Peyer's patch (tissue), 4 donors: Measurements from ENCODE around the gene SUSD1. TPM values are rescaled to one million over a fixed set of nuclear protein-coding genes. Genes with fewer than 3 reads are reported as not detected.

Experiments
- DNase-seq, 3 donors: peaks; one replicate each; pipeline ENCODE4 v3.0.0-alpha.2; 2017 to 2019
- H3K27ac ChIP-seq, 4 donors: fragments of 200-600 bp; sonication (generic); one replicate each; pipeline ENCODE4 v1.5.1; 2016 to 2019
- H3K27me3 ChIP-seq, 2 donors: fragments of 200-600 bp; sonication (generic); one replicate each; pipeline ENCODE4 v1.5.1; 2019
- H3K36me3 ChIP-seq, 3 donors: fragments of 200-600 bp; sonication (generic); one replicate each; pipeline ENCODE4 v1.5.1; 2016 to 2019
- H3K4me1 ChIP-seq, 4 donors: fragments of 200-600 bp; sonication (generic); one replicate each; pipeline ENCODE4 v1.5.1; 2016 to 2019
- H3K4me3 ChIP-seq, 4 donors: fragments of 200-600 bp; sonication (generic); 1 replicate in 3 of 4; 2 replicates in 1 of 4; pipeline ENCODE4 v1.5.1; 2016 to 2019; ENCODE audit warnings: mild to moderate bottlenecking in 1 of 4
- H3K9me3 ChIP-seq, 4 donors: fragments of 200-600 bp; sonication (generic); one replicate each; pipeline ENCODE4 v1.5.1; 2016 to 2019; ENCODE audit warnings: mild to moderate bottlenecking in 1 of 4
- POLR2A ChIP-seq, 2 donors: fragments of 450-650 bp; IDR thresholded peaks; one replicate each; pipeline ENCODE4 v1.5.1; 2017; ENCODE audit warnings: antibody characterized with exemption in 2 of 2, mild to moderate bottlenecking in 2 of 2, moderate library complexity in 2 of 2
- total RNA-seq, 4 donors: library from RNA; depleted of rRNA; stranded (reverse); fragments of >200 nt; gene quantifications; one replicate each; pipeline ENCODE4 v1.1.0, GENCODE V29; 2016
- TF ChIP-seq, protein P1 (sequence below), 6 experiments: fragments of 450-650 bp in 4 of 6; fragments of 200-600 bp in 2 of 6; sonication (generic) in 1 of 6; IDR thresholded peaks; one replicate each; pipeline ENCODE4 v1.5.1; 2017 to 2019; ENCODE audit warnings: antibody characterized with exemption in 6 of 6, mild to moderate bottlenecking in 3 of 6, moderate library complexity in 1 of 6

Gene SUSD1
- total RNA-seq, 4 donors from 2014 or later, result 10.6 to 28.9 (median 21.3) TPM

DNA sequence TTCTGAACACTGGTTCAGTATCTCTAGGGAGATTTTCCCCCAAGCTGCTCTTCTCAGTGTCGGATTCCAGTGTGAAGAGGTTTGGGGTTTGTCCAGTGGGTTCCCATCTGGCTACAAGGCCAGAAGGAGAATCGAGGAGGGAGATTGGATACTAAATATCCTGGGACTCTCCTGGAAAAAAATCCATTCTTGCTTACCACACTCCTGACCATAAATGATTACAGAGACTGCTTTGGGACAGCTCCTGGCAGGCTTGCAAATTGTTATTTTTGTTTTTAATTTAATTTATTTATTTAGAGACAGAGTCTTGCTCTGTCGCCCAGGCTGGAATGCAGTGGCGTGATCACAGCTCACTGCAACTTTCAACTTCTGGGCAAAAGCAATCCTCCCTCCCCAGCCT is 4.7 kb upstream of the SUSD1 start:
- no peak for DNase-seq
- TF ChIP-seq, protein P1, sequence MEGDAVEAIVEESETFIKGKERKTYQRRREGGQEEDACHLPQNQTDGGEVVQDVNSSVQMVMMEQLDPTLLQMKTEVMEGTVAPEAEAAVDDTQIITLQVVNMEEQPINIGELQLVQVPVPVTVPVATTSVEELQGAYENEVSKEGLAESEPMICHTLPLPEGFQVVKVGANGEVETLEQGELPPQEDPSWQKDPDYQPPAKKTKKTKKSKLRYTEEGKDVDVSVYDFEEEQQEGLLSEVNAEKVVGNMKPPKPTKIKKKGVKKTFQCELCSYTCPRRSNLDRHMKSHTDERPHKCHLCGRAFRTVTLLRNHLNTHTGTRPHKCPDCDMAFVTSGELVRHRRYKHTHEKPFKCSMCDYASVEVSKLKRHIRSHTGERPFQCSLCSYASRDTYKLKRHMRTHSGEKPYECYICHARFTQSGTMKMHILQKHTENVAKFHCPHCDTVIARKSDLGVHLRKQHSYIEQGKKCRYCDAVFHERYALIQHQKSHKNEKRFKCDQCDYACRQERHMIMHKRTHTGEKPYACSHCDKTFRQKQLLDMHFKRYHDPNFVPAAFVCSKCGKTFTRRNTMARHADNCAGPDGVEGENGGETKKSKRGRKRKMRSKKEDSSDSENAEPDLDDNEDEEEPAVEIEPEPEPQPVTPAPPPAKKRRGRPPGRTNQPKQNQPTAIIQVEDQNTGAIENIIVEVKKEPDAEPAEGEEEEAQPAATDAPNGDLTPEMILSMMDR (IDR thresholded peaks at IDR 0.05), result no peak
- no peak for TF ChIP-seq POLR2A (IDR thresholded peaks at IDR 0.05)
- no peaks in the 10 kb centered on the region for H3K27me3 ChIP-seq
- H3K4me3 ChIP-seq, result no peak overlapping the region
- H3K27ac ChIP-seq, result no peak overlapping the region
- no peaks in the 10 kb centered on the region for H3K36me3 ChIP-seq
- H3K9me3 ChIP-seq, result no peaks in the 10 kb centered on the region
- peaks cover 0 to 19% (median 2%) of the 10 kb centered on the region in 4 donors for H3K4me1 ChIP-seq

DNA sequence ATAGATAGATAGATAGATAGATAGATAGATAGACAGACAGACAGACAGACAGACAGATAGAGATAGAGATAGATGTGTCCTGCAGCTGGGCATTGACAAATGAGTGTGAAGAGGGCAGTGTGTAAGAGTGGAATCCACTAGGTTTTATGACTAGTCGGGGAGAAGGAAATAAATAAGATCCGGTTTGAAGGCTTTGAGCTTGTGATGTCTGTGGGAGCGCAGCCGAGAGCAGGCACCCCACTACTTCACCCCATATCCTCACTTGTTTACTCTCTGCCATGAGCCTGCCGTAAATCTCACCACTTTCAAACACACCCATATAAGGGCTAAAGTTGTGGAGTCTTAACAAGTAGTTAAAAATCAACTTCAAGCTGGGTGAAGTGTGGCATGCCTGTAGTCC is 1.4 kb upstream of the SUSD1 start:
- TF ChIP-seq, protein P1 (IDR thresholded peaks at IDR 0.05), result no peak
- no peak for TF ChIP-seq POLR2A (IDR thresholded peaks at IDR 0.05)
- Histone ChIP-seq H3K27me3 (no peaks in the 10 kb centered on the region), H3K4me1 (peaks cover 9 to 27% (median 11%) of the 10 kb centered on the region in 4 donors), H3K9me3 (no peaks in the 10 kb centered on the region), H3K4me3 (no peak overlapping the region), H3K36me3 (no peaks in the 10 kb centered on the region), H3K27ac (peak overlapping the region in 2 of 4 donors; percentile 5 to 66)
- peak in 1 of 3 donors; percentile 53 for DNase-seq

DNA sequence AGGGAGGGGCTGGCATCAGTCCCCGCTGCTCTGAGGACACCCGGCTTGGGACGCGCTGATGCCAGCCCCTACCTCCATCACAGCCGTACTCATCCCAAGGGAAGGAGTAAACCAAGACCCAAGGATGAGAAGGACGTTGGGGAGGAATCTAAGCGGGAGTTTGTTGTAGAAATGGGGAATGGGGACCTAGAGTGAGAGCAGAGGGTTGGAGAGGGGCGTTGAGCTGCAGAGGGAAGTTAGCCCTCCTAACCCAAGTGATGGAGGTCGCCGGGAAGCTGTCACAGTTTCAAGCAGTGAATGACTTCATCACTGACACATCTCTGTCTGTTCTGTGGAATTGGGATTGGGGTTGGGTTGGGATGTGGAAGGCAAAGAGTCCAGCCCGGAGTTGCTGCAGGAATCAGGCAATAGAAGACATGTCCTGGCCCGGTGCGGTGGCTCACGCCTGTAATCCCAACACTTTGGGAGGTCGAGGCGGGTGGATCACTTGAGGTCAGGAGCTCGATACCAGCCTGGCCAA is 759 bp upstream of the SUSD1 start:
- TF ChIP-seq POLR2A (IDR thresholded peaks at IDR 0.05), result no peak
- TF ChIP-seq, protein P1 (IDR thresholded peaks at IDR 0.05), result no peak
- DNase-seq, result peak in 1 of 3 donors; percentile 51
- H3K9me3 ChIP-seq, result no peaks in the 10 kb centered on the region
- H3K27ac ChIP-seq, result peak overlapping the region in 3 of 4 donors; percentile 75 to 97 (median 88)
- H3K36me3 ChIP-seq, result no peaks in the 10 kb centered on the region
- peaks cover 9 to 26% (median 11%) of the 10 kb centered on the region in 4 donors for H3K4me1 ChIP-seq
- no peaks in the 10 kb centered on the region for H3K27me3 ChIP-seq
- H3K4me3 ChIP-seq, result peak overlapping the region; percentile 74 to 92 (median 82)

DNA sequence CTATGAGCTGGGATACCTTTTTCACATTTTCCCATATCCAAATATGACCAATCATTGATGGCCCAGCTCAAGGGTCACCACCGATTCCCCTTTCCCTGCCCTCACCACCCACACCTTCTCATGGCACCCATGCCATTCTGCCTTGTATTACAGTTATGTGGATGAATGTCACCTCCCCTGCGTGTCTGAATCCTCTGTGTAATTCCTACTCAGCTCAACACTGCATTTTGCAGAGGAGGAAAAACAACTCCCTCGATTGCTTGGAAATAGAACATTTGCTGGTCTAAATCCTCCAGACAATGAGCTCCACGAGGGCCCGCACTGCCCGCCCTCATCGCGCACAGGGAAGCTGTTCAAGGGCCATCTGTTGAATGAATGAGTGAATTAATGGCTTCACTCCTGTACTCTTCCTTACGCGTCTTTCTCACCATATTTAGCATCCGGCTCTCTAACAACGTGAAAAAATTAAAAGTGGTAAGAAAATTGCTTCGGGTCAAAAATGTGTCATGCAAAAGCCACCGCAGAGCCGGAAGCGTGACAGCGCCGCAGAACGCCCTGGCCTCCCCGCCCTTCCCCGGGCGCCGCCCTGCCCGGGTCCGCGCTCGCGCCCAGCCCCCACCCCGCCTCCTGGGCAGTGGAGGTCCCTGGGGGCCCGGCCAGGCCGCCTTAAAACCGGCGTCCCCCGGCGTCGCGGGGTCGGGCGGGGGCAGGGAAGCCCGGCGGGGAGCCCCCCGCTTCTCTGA is 704 bp downstream of the SUSD1 start:
- peak; percentile 71 to 93 (median 89) for DNase-seq
- Histone ChIP-seq H3K9me3 (no peaks in the 10 kb centered on the region), H3K4me3 (peak overlapping the region; percentile 74 to 92 (median 82)), H3K4me1 (peaks cover 9 to 18% (median 13%) of the 10 kb centered on the region in 4 donors), H3K27me3 (no peaks in the 10 kb centered on the region), H3K27ac (peak overlapping the region; percentile 75 to 97 (median 85)), H3K36me3 (no peaks in the 10 kb centered on the region)
- peak in 1 of 2 donors; percentile 38 for TF ChIP-seq POLR2A (IDR thresholded peaks at IDR 0.05)
- TF ChIP-seq, protein P1 (IDR thresholded peaks at IDR 0.05), result no peak

DNA sequence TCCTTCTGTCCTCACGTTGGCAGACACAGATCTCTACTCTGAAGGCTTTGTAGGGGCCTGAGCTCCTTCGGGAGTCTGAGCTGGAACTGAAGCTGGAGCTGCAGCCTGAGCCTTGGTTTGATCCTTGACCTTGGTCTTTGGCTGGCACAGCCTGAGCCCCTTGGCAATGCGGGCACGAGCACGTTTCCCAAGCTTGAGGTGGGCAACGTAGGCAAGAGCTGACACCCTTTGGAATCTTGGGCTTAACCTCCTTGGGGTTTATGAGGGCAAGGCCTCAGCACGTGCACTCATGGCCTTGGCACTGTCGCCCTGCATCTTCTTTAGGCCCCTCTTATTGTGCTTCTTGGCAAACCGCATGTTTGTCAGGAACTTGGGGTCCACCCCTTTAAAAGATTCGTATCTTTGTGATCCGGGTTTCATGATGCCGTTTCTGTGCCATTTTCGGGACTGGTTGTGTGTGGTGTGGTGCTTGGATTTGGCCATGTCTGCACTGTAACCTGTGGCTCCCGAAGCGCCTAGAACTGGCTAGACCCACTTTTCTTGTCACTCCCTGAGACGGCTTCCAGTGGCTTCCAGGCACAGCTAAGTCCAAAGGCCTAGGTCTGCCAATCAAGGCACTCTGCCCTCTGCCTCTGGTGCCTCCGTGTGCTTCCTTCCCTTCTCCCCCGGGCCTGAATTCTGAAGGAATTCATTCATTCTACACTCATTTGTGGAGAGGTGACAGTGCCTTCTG is 1.4 kb downstream of the SUSD1 start:
- Histone ChIP-seq H3K4me1 (peaks cover 9 to 19% (median 13%) of the 10 kb centered on the region in 4 donors), H3K36me3 (no peaks in the 10 kb centered on the region), H3K4me3 (peak overlapping the region in 2 of 4 donors; percentile 74 to 92), H3K27me3 (no peaks in the 10 kb centered on the region), H3K27ac (peak overlapping the region in 3 of 4 donors; percentile 82 to 97 (median 88)), H3K9me3 (no peaks in the 10 kb centered on the region)
- peak in 2 of 3 donors; percentile 54 to 57 for DNase-seq
- no peak for TF ChIP-seq POLR2A (IDR thresholded peaks at IDR 0.05)
- TF ChIP-seq, protein P1 (IDR thresholded peaks at IDR 0.05), result no peak
